ENCODE data around the gene SNAPC2. TPM values are rescaled to one million over a fixed set of nuclear protein-coding genes. Genes with fewer than 3 reads are reported as not detected.

SNAPC2 gene
- total and polyA plus RNA-seq, 4 donors: 5.7 to 27.1 (median 16.1) TPM

DNA sequence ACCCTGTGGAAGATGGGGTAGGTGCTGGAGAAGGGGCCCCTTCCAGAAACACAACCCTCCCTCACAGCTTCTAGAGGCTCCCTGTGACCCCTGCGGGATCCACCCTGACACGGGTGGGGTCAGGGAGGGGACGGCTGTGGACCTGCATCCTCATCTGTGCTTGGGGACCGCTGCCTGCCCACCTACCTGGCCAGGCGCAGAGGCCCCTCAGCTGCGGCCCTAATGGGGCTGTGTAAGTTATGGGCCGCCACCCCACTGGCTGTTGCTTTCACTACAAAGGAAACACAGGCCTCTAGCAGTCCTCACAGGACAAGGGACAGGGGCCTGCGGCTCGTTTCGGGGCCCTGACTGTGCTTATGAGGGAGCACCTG, 12.8 kb downstream of the SNAPC2 start:
- Histone ChIP-seq H3K4me3 (ENCODE audit: low read depth, low read length) (no peak overlapping the region), H3K4me1 (ENCODE audit: control insufficient read depth, insufficient read depth, low read length) (peaks cover 25% of the 10 kb centered on the region), H3K27me3 (ENCODE audit: control insufficient read depth, insufficient read depth, low read length) (no peaks in the 10 kb centered on the region), H3K9me3 (ENCODE audit: control insufficient read depth, insufficient read depth, low read length) (no peaks in the 10 kb centered on the region), H3K27ac (ENCODE audit: low read depth, low read length) (no peak overlapping the region), H3K36me3 (ENCODE audit: control insufficient read depth, insufficient read depth, low read length) (peaks cover 93% of the 10 kb centered on the region)
- 94% methylated on average over 8 of the region's 10 CpGs for WGBS (ENCODE audit: insufficient coverage)
- DNase-seq (ENCODE audit: low read depth in 4 of 6, low spot score in 6 of 6): no peak

GRCh38 chr19:7933411-7933810, 13.3 kb downstream of the SNAPC2 start:
- Histone ChIP-seq H3K4me3 (ENCODE audit: low read depth, low read length) (no peak overlapping the region), H3K4me1 (ENCODE audit: control insufficient read depth, insufficient read depth, low read length) (peaks cover 20% of the 10 kb centered on the region), H3K27ac (ENCODE audit: low read depth, low read length) (no peak overlapping the region), H3K36me3 (ENCODE audit: control insufficient read depth, insufficient read depth, low read length) (peaks cover 90% of the 10 kb centered on the region), H3K27me3 (ENCODE audit: control insufficient read depth, insufficient read depth, low read length) (no peaks in the 10 kb centered on the region), H3K9me3 (ENCODE audit: control insufficient read depth, insufficient read depth, low read length) (no peaks in the 10 kb centered on the region)
- 87% methylated on average over 13 of the region's 14 CpGs for WGBS (ENCODE audit: insufficient coverage)
- DNase-seq (ENCODE audit: low read depth in 4 of 6, low spot score in 6 of 6): no peak

DNA sequence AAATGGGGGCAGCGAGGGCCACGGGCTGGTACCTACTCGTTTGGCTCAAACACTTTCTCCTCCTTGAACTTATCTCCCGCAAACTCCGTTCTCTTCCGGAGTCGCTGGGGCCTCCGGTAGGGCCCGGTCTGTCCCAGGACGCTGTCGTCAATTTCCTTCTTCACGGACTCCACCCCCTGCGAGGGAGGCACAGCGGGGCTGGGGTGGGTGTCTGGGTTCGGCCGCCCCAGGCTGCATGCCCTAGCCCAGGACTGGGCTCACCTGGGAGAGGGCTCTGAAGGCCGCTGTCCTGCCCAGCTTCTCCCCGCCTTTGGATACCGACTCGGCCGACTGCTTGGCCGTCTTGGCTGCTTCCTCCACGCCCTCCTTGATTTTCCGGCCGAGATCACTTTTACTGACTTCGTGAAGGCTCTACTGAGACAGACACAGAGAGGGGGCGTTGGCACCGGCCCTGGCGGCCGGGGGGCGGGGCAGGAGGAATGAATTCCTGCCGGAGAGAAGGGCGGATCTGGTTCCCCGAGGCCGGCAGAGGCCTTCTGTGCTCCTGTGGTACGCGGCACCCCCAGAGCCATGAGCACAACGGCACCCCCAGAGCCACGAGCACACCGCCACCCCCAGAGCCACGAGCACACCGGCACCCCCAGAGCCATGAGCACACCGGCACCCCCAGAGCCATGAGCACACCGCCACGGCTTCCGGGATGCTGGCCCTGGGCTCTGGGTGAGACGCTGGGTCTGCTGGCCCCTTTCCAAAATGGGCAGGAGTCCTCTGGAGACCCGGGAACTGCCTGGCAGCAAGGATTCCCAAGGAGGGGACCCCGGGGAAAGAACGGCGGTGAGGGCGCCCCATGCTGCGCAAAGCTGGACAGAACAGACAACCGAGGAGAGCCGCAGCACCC, 13.9 kb downstream of the SNAPC2 start:
- no peaks in the 10 kb centered on the region for H3K9me3 ChIP-seq (ENCODE audit: control insufficient read depth, insufficient read depth, low read length)
- 89% methylated on average over 46 of the region's 55 CpGs for WGBS (ENCODE audit: insufficient coverage)
- DNase-seq (ENCODE audit: low read depth in 4 of 6, low spot score in 6 of 6): no peak
- peaks cover 15% of the 10 kb centered on the region for H3K4me1 ChIP-seq (ENCODE audit: control insufficient read depth, insufficient read depth, low read length)
- peaks cover 90% of the 10 kb centered on the region for H3K36me3 ChIP-seq (ENCODE audit: control insufficient read depth, insufficient read depth, low read length)
- H3K27ac ChIP-seq (ENCODE audit: low read depth, low read length): no peak overlapping the region
- no peaks in the 10 kb centered on the region for H3K27me3 ChIP-seq (ENCODE audit: control insufficient read depth, insufficient read depth, low read length)
- no peak overlapping the region for H3K4me3 ChIP-seq (ENCODE audit: low read depth, low read length)

GRCh38 chr19:7934766-7935165, 14.6 kb downstream of the SNAPC2 start:
- Histone ChIP-seq H3K4me1 (ENCODE audit: control insufficient read depth, insufficient read depth, low read length) (peaks cover 9% of the 10 kb centered on the region), H3K27ac (ENCODE audit: low read depth, low read length) (no peak overlapping the region), H3K9me3 (ENCODE audit: control insufficient read depth, insufficient read depth, low read length) (no peaks in the 10 kb centered on the region), H3K36me3 (ENCODE audit: control insufficient read depth, insufficient read depth, low read length) (peaks cover 86% of the 10 kb centered on the region), H3K27me3 (ENCODE audit: control insufficient read depth, insufficient read depth, low read length) (no peaks in the 10 kb centered on the region), H3K4me3 (ENCODE audit: low read depth, low read length) (no peak overlapping the region)
- 93% methylated on average over 21 of the region's 21 CpGs for WGBS (ENCODE audit: insufficient coverage)
- DNase-seq (ENCODE audit: low read depth in 4 of 6, low spot score in 6 of 6): no peak

DNA sequence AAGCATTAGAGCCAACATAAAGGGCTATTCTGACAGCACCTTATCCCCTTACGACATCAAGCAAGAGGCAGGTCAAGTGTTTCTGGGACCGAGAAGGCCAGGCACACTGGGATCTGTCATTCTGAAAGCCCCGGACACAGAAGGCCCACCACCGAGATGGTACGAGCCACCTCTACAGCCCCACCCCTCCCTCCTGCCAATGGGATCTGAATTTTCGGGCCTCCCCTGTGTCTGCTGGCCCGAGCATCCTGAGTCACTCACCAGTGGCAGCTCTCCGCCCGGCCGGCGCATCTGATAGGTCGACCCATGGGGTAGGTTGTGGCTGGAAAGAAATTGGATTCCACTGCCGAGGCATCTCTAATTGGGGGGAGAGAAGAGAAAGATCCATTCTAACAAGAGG, 20.7 kb downstream of the SNAPC2 start:
- H3K9me3 ChIP-seq (ENCODE audit: control insufficient read depth, insufficient read depth, low read length): no peaks in the 10 kb centered on the region
- H3K27me3 ChIP-seq (ENCODE audit: control insufficient read depth, insufficient read depth, low read length): no peaks in the 10 kb centered on the region
- peaks cover 27% of the 10 kb centered on the region for H3K4me1 ChIP-seq (ENCODE audit: control insufficient read depth, insufficient read depth, low read length)
- H3K4me3 ChIP-seq (ENCODE audit: low read depth, low read length): no peak overlapping the region
- 93% methylated on average over 6 of the region's 13 CpGs for WGBS (ENCODE audit: insufficient coverage)
- DNase-seq (ENCODE audit: low read depth in 4 of 6, low spot score in 6 of 6): no peak
- peaks cover 50% of the 10 kb centered on the region for H3K36me3 ChIP-seq (ENCODE audit: control insufficient read depth, insufficient read depth, low read length)
- no peak overlapping the region for H3K27ac ChIP-seq (ENCODE audit: low read depth, low read length)

DNA sequence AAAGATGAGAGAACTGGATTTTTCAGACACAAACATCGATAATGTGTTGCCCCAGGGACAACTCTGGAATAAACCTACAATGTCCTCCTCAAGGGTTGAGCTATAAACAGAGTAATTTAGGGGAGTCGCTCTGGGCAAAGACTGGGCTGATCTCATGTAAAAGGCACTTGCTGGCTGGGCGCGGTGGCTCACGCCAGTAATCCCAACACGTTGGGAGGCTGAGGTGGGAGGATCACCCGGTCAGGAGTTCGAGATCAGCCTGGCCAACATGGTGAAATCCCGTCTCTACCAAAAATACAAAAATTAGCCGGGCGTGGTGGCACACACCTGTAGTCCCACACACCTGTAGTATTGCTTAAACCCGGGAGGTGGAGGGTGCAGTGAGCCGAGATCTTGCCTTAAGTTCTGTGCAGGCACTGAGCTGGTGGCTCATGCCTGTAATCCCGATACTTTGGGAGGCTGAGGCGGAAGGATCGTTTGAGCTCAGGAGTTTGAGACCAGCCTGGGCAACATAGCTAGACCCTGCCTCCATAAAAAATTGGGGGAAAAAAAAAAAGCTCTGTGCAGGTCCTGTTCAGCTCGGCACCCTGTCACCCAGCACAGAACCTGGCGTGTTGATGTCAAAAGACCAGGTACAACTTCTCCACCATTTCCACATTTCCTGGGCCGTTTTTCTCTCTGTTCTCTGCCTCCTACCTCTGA, 21.9 kb downstream of the SNAPC2 start:
- Histone ChIP-seq H3K27ac (ENCODE audit: low read depth, low read length) (no peak overlapping the region), H3K4me3 (ENCODE audit: low read depth, low read length) (no peak overlapping the region), H3K36me3 (ENCODE audit: control insufficient read depth, insufficient read depth, low read length) (peaks cover 41% of the 10 kb centered on the region), H3K9me3 (ENCODE audit: control insufficient read depth, insufficient read depth, low read length) (no peaks in the 10 kb centered on the region), H3K27me3 (ENCODE audit: control insufficient read depth, insufficient read depth, low read length) (no peaks in the 10 kb centered on the region), H3K4me1 (ENCODE audit: control insufficient read depth, insufficient read depth, low read length) (peaks cover 27% of the 10 kb centered on the region)
- DNase-seq (ENCODE audit: low read depth in 4 of 6, low spot score in 6 of 6): no peak
- 95% methylated on average over 11 of the region's 19 CpGs for WGBS (ENCODE audit: insufficient coverage)

DNA sequence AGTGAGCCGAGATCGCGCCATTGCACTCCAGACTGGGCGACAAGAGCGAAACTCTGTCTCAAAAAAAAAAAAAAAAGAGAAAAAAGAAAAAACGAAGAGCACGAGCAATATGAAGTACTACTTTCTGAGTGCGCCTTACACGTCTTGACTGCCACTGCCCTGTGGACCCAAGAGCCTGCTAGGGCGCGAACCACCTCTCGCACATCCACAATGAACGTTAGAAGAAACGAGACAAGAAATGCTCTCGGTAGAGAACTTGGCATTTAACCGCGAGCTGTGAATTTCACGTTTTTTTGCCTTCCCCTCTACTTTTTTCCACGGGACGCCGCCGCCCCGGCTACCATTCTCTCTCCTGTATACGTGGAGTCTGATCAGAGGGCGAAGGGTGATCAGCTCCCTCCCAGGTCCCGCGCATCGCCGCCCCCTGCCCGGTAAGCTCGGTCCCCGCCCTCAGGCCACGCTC, 22.9 kb downstream of the SNAPC2 start:
- peaks cover 32% of the 10 kb centered on the region for H3K36me3 ChIP-seq (ENCODE audit: control insufficient read depth, insufficient read depth, low read length)
- H3K4me1 ChIP-seq (ENCODE audit: control insufficient read depth, insufficient read depth, low read length): peaks cover 27% of the 10 kb centered on the region
- H3K9me3 ChIP-seq (ENCODE audit: control insufficient read depth, insufficient read depth, low read length): peaks cover 1% of the 10 kb centered on the region
- H3K27ac ChIP-seq (ENCODE audit: low read depth, low read length): peak overlapping the region; percentile 96
- 8% methylated on average over 33 of the region's 33 CpGs for WGBS (ENCODE audit: insufficient coverage)
- DNase-seq (ENCODE audit: low read depth in 4 of 6, low spot score in 6 of 6): no peak
- peak overlapping the region; percentile 91 for H3K4me3 ChIP-seq (ENCODE audit: low read depth, low read length)
- no peaks in the 10 kb centered on the region for H3K27me3 ChIP-seq (ENCODE audit: control insufficient read depth, insufficient read depth, low read length)

DNA sequence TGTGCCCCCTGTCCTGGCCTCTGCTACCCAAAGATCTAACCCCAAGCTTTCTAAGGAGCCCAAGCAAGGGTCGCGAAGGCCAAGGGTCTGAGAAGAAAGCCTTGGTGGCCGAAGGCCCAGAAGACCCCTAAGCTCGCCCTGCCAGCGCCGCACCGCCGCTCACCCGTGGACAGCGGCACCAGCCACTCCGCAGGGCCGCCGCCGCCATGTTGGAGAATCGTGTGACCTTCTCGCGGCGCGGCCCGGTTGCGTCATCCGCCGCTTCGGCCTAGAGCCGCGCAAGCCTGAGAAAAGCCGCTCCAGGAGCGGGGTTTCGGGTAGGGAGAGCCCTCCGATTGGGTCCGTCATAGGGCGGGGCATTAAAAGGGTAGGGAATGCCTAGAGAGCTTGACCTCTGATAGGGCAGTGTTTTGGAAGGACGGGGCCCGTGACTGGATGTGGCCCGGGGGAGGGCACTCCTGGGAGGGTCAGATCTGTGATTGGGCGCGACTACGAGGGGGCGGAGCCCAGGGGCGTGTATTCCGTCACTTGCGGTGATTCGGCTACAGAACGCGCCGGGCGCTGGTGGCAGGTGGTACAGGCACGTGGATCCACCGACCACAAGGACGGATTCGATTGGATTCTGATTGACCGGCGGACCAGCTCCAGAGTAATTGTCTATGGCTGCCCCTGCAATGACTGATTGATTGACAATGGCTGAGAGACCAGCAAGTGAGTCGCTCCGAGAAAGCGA, 23.5 kb downstream of the SNAPC2 start, which contains the start of gene TIMM44:
Gene TIMM44 (minus strand): TSS at position 223 of the 733 bp plus-strand sequence. CDS start 15 bp downstream, at position 208.
- Histone ChIP-seq H3K4me3 (ENCODE audit: low read depth, low read length) (peak within 1 kb of the TSS; percentile 91), H3K9me3 (ENCODE audit: control insufficient read depth, insufficient read depth, low read length) (peaks cover 3% of the 10 kb centered on the region), H3K27me3 (ENCODE audit: control insufficient read depth, insufficient read depth, low read length) (no peaks in the 10 kb centered on the region), H3K27ac (ENCODE audit: low read depth, low read length) (peak within 1 kb of the TSS; percentile 96), H3K4me1 (ENCODE audit: control insufficient read depth, insufficient read depth, low read length) (peaks cover 27% of the 10 kb centered on the region), H3K36me3 (ENCODE audit: control insufficient read depth, insufficient read depth, low read length) (peaks cover 28% of the 10 kb centered on the region)
- under 1% methylated on average over 56 of the region's 56 CpGs for WGBS (ENCODE audit: insufficient coverage)
- DNase-seq (ENCODE audit: low read depth in 4 of 6, low spot score in 6 of 6): peak; percentile 96 to 100 (median 98)

- Histone ChIP-seq H3K36me3 (ENCODE audit: control insufficient read depth, insufficient read depth, low read length) (peaks cover 27% of the 10 kb centered on the region), H3K9me3 (ENCODE audit: control insufficient read depth, insufficient read depth, low read length) (peaks cover 3% of the 10 kb centered on the region), H3K4me1 (ENCODE audit: control insufficient read depth, insufficient read depth, low read length) (peaks cover 27% of the 10 kb centered on the region), H3K27me3 (ENCODE audit: control insufficient read depth, insufficient read depth, low read length) (no peaks in the 10 kb centered on the region), H3K4me3 (ENCODE audit: low read depth, low read length) (peak overlapping the region; percentile 91), H3K27ac (ENCODE audit: low read depth, low read length) (peak overlapping the region; percentile 96)
- WGBS (ENCODE audit: insufficient coverage): 13% methylated on average over 9 of the region's 18 CpGs
- DNase-seq (ENCODE audit: low read depth in 4 of 6, low spot score in 6 of 6): peak in 5 of 6 donors; percentile 81 to 98 (median 90)
Measured at GRCh38 chr19:7944177-7944761, 24.1 kb downstream of the SNAPC2 start.
